H9 (cell line): Measurements from ENCODE around the gene NFYC. TPM values are rescaled to one million over a fixed set of nuclear protein-coding genes. Genes with fewer than 3 reads are reported as not detected.

Source experiments
- DNase-seq: peaks from one replicate; pipeline ENCODE4 v3.0.0-alpha.2; 2017
- H2AFZ ChIP-seq: one replicate; pipeline ENCODE4 v1.6.1; 2013; ENCODE audit warnings: mild to moderate bottlenecking, low read length, control low read depth, moderate library complexity
- H2AK5ac ChIP-seq: 2 replicates; pipeline ENCODE4 v1.6.1; 2013; ENCODE audit warnings: low read length, control low read depth, mixed read lengths; ENCODE audit not compliant: insufficient read length
- H2BK120ac ChIP-seq: one replicate; pipeline ENCODE4 v1.6.1; 2013; ENCODE audit warnings: low read depth, mild to moderate bottlenecking, low read length, control low read depth, inconsistent platforms; ENCODE audit not compliant: poor library complexity, severe bottlenecking
- H2BK12ac ChIP-seq: 2 replicates; pipeline ENCODE4 v1.6.1; 2013; ENCODE audit warnings: low read length, control low read depth, mixed read lengths, low read depth; ENCODE audit not compliant: insufficient read length
- H2BK15ac ChIP-seq: 2 replicates; pipeline ENCODE4 v1.6.1; 2013; ENCODE audit warnings: low read depth, low read length, control low read depth
- H2BK20ac ChIP-seq: one replicate; pipeline ENCODE4 v1.6.1; 2013; ENCODE audit warnings: low read depth, mild to moderate bottlenecking, low read length, control low read depth, inconsistent platforms; ENCODE audit not compliant: poor library complexity, severe bottlenecking
- H2BK5ac ChIP-seq: 2 replicates; pipeline ENCODE4 v1.6.1; 2013; ENCODE audit warnings: low read length, control low read depth, mixed read lengths; ENCODE audit not compliant: insufficient read length
- H3K14ac ChIP-seq: 2 replicates; pipeline ENCODE4 v1.6.1; 2013; ENCODE audit warnings: low read length, control low read depth; ENCODE audit not compliant: insufficient read depth
- H3K18ac ChIP-seq: 2 replicates; pipeline ENCODE4 v1.6.1; 2013; ENCODE audit warnings: low read depth, mild to moderate bottlenecking, mixed read lengths, low read length, control low read depth; ENCODE audit not compliant: insufficient read length
- H3K23ac ChIP-seq: 2 replicates; pipeline ENCODE4 v1.6.1; 2013; ENCODE audit warnings: low read length, control low read depth, mixed read lengths, low read depth; ENCODE audit not compliant: insufficient read length
- H3K23me2 ChIP-seq: 2 replicates; pipeline ENCODE4 v1.6.1; 2013; ENCODE audit warnings: low read depth, mild to moderate bottlenecking, mixed read lengths, low read length, control low read depth; ENCODE audit not compliant: insufficient read length, poor library complexity, severe bottlenecking
- H3K27ac ChIP-seq: 2 replicates; pipeline ENCODE4 v1.5.1; 2013; ENCODE audit warnings: low read length, control low read depth, mixed read lengths, low read depth; ENCODE audit not compliant: insufficient read length
- H3K27me3 ChIP-seq: 2 replicates; pipeline ENCODE4 v1.6.1; 2013; ENCODE audit warnings: low read length, control low read depth, inconsistent platforms; ENCODE audit not compliant: insufficient read depth
- H3K4ac ChIP-seq: 2 replicates; pipeline ENCODE4 v1.6.1; 2013; ENCODE audit warnings: low read depth, mild to moderate bottlenecking, control low read depth, inconsistent platforms, low read length, moderate library complexity
- H3K4me1 ChIP-seq: 2 replicates; pipeline ENCODE4 v1.6.1; 2013; ENCODE audit warnings: low read length, control low read depth, inconsistent platforms; ENCODE audit not compliant: insufficient read depth
- H3K4me2 ChIP-seq: 2 replicates; pipeline ENCODE4 v1.6.1; 2013; ENCODE audit warnings: low read length, control low read depth, mixed read lengths; ENCODE audit not compliant: insufficient read length, insufficient read depth
- H3K56ac ChIP-seq: 2 replicates; pipeline ENCODE4 v1.6.1; 2013; ENCODE audit warnings: low read depth, mild to moderate bottlenecking, mixed read lengths, low read length, control low read depth; ENCODE audit not compliant: insufficient read length
- H3K79me1 ChIP-seq: 2 replicates; pipeline ENCODE4 v1.6.1; 2013; ENCODE audit warnings: low read depth, mild to moderate bottlenecking, moderate library complexity, low read length, control low read depth, inconsistent platforms; ENCODE audit not compliant: insufficient read depth, poor library complexity, severe bottlenecking
- H3K79me2 ChIP-seq: 2 replicates; pipeline ENCODE4 v1.6.1; 2013; ENCODE audit warnings: low read length, control low read depth, inconsistent platforms; ENCODE audit not compliant: insufficient read depth
- H3K9ac ChIP-seq: 2 replicates; pipeline ENCODE4 v1.6.1; 2013; ENCODE audit warnings: low read length, control low read depth, mixed read lengths; ENCODE audit not compliant: insufficient read length; ENCODE audit errors: extremely low read depth
- H3K9me3 ChIP-seq: one replicate; pipeline ENCODE4 v1.6.1; 2013; ENCODE audit warnings: low read depth, low read length, inconsistent platforms; ENCODE audit not compliant: control insufficient read depth
- H3T11ph ChIP-seq: one replicate; pipeline ENCODE4 v1.6.1; 2013; ENCODE audit warnings: mild to moderate bottlenecking, low read length, control low read depth, inconsistent platforms
- H4K20me1 ChIP-seq: one replicate; pipeline ENCODE4 v1.6.1; 2013; ENCODE audit not compliant: control insufficient read depth, insufficient read length, insufficient read depth
- H4K5ac ChIP-seq: 2 replicates; pipeline ENCODE4 v1.6.1; 2013; ENCODE audit warnings: low read depth, mild to moderate bottlenecking, mixed read lengths, low read length, control low read depth; ENCODE audit not compliant: insufficient read length
- H4K8ac ChIP-seq: replicated peaks from 2 replicates; pipeline ENCODE4 v1.6.1; 2013; ENCODE audit warnings: low read length, control low read depth, mixed read lengths, low read depth; ENCODE audit not compliant: insufficient read length
- H4K91ac ChIP-seq: 2 replicates; pipeline ENCODE4 v1.6.1; 2013; ENCODE audit warnings: low read depth, mild to moderate bottlenecking, moderate library complexity, mixed read lengths, low read length, control low read depth; ENCODE audit not compliant: insufficient read length
- H3K27ac Mint-ChIP-seq, 3 experiments: 2 replicates in 2 of 3; 3 replicates in 1 of 3; pipeline ENCODE4 v1.8.0; 2020 to 2021; ENCODE audit warnings: mixed read lengths in 3 of 3, mild to moderate bottlenecking in 1 of 3, moderate library complexity in 1 of 3
- H3K27me3 Mint-ChIP-seq: 2 replicates; pipeline ENCODE4 v1.8.0; 2021; ENCODE audit warnings: low read depth, mild to moderate bottlenecking, moderate library complexity, mixed read lengths
- H3K36me3 Mint-ChIP-seq, 3 experiments: 2 replicates in 2 of 3; 3 replicates in 1 of 3; pipeline ENCODE4 v1.8.0; 2020 to 2021; ENCODE audit warnings: low read depth in 3 of 3, mixed read lengths in 3 of 3; ENCODE audit not compliant: insufficient read depth in 1 of 3
- H3K4me1 Mint-ChIP-seq, 2 experiments: 2 replicates each; pipeline ENCODE4 v1.8.0; 2020; ENCODE audit warnings: mixed read lengths in 2 of 2
- H3K4me3 Mint-ChIP-seq, 2 experiments: 2 replicates in 1 of 2; 3 replicates in 1 of 2; pipeline ENCODE4 v1.8.0; 2020 to 2021; ENCODE audit warnings: mild to moderate bottlenecking in 2 of 2, mixed read lengths in 2 of 2, moderate library complexity in 1 of 2
- H3K9me3 Mint-ChIP-seq, 2 experiments: 2 replicates in 1 of 2; 3 replicates in 1 of 2; pipeline ENCODE4 v1.8.0; 2020; ENCODE audit warnings: mild to moderate bottlenecking in 2 of 2, mixed read lengths in 2 of 2, moderate library complexity in 1 of 2
- CTCF ChIP-seq: fragments of 200-600 bp; sonication (generic); conservative IDR thresholded peaks from 3 replicates; pipeline ENCODE4 v1.8.0; 2021; ENCODE audit warnings: antibody characterized with exemption, mild to moderate bottlenecking
- WGBS: extraction: QIAGEN DNeasy Blood & Tissue Kit; methylation state at CpG from one replicate; pipeline ENCODE4 v1.1.7; 2013; ENCODE audit warnings: missing lambda C conversion rate, low lambda C conversion rate, mixed read lengths; ENCODE audit not compliant: insufficient read length; ENCODE audit errors: extremely low coverage; 5-methylcytosine and 5-hydroxymethylcytosine counted together
- total RNA-seq: library from RNA; stranded (reverse); gene quantifications from 2 replicates; pipeline ENCODE4 v1.2.1, GENCODE V29; 2021

NFYC gene
- total RNA-seq, 1 experiment from 2014 or later, result 54.7 TPM

GRCh38 chr1:40815420-40815819, 123.9 kb downstream of the NFYC start:
- no peak for DNase-seq
- Histone ChIP-seq H4K91ac (no peak overlapping the region), H3K79me1 (no peaks in the 10 kb centered on the region), H2BK5ac (no peak overlapping the region), H4K8ac (no peak overlapping the region), H3K9me3 (no peaks in the 10 kb centered on the region), H2BK12ac (no peak overlapping the region), H4K5ac (no peak overlapping the region), H4K20me1 (no peaks in the 10 kb centered on the region), H3T11ph (no peak overlapping the region), H2AFZ (no peak overlapping the region), H3K27ac (no peak overlapping the region), H3K9ac (no peak overlapping the region), H3K23me2 (peaks cover 7% of the 10 kb centered on the region), H2BK15ac (no peak overlapping the region), H3K18ac (no peak overlapping the region), H3K56ac (no peak overlapping the region), H3K79me2 (no peaks in the 10 kb centered on the region), H2AK5ac (no peak overlapping the region), H3K4me1 (no peaks in the 10 kb centered on the region), H3K4ac (no peak overlapping the region), H3K27me3 (no peaks in the 10 kb centered on the region; the same call in 1 of the 2 replicates), H3K4me2 (no peak overlapping the region), H2BK120ac (no peak overlapping the region), H3K23ac (no peak overlapping the region), H2BK20ac (no peak overlapping the region), H3K14ac (no peak overlapping the region)
- TF ChIP-seq CTCF, result no peak
- Mint-ChIP-seq H3K27me3 (peaks cover 41% of the 10 kb centered on the region), H3K9me3 (no peaks in the 10 kb centered on the region), H3K4me1 (peaks cover 4 to 17% of the 10 kb centered on the region in 2 experiments), H3K4me3 (no peak overlapping the region), H3K27ac (no peak overlapping the region), H3K36me3 (no peaks in the 10 kb centered on the region)
- no CpG with 5 or more reads among the region's 9 CpGs for WGBS
